Measurements from ENCODE around the gene PDE4D. TPM values are rescaled to one million over a fixed set of nuclear protein-coding genes. Genes with fewer than 3 reads are reported as not detected.

Gene PDE4D
- total and polyA plus RNA-seq, 3 donors from 2014 or later, result 7.8 to 13.9 (median 8.7) TPM

DNA sequence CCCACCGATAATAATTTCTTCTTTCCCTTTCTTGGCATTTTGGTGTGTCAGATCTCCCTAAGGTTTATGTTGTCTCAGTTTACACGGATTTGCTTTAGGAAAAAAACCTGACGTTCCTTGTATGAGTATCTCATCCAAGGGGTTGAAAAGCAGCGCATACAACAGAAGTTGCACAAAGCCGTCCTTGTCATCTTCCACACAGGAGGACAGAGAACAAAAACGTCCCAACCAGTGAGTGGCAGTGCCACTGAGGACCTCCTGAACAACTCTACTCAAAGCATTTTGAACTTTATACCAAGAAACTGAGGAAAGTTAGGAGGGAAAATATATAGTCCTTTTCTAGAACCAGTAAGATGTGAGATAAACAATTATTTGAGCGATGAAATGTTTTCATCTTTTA lies 547.0 kb downstream of the PDE4D start:
- Histone ChIP-seq H3K27me3 (no peaks in the 10 kb centered on the region), H3K9me3 (no peaks in the 10 kb centered on the region), H3K4me1 (no peaks in the 10 kb centered on the region), H3K27ac (no peak overlapping the region), H3K4me3 (no peak overlapping the region), H3K36me3 (ENCODE audit: low read depth, missing control alignments) (no peaks in the 10 kb centered on the region)
- TF ChIP-seq CTCF (IDR thresholded peaks at IDR 0.05) (no peak), POLR2A (IDR thresholded peaks at IDR 0.05) (no peak)
- intact Hi-C loops (cut with DNase I; ENCODE audit: low total_unique reads), result no loop called here
- 76 to 83% methylated on average over 7 of the region's 7 CpGs for WGBS, 2 donors
- no peak for DNase-seq

DNA sequence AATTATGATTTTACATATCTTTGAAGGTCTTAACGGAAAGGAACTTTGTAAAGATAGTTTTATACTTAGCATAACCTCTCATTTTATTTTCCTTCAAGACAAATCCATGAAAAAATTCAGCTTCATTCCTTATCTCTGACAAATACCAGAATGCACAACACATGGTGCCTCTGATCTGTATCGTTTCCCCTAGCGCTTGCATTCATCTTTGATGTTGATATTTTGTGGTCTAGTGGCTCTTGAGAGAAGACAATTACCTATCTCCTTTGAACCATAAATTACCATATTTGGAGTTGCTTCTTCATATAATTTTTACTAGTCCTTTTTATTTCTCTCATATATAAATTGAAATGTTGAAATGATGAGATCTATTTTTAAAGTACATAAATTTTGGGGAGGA lies 551.3 kb downstream of the PDE4D start:
- H3K9me3 ChIP-seq, result no peaks in the 10 kb centered on the region
- no peak for TF ChIP-seq POLR2A (IDR thresholded peaks at IDR 0.05)
- TF ChIP-seq CTCF (IDR thresholded peaks at IDR 0.05), result no peak
- H3K36me3 ChIP-seq (ENCODE audit: low read depth, missing control alignments), result no peaks in the 10 kb centered on the region
- intact Hi-C loops (cut with DNase I; ENCODE audit: low total_unique reads), result no loop called here
- 82 to 89% methylated on average over 3 of the region's 3 CpGs for WGBS, 2 donors
- H3K4me1 ChIP-seq, result no peaks in the 10 kb centered on the region
- DNase-seq, result no peak
- H3K4me3 ChIP-seq, result no peak overlapping the region
- no peak overlapping the region for H3K27ac ChIP-seq
- no peaks in the 10 kb centered on the region for H3K27me3 ChIP-seq

DNA sequence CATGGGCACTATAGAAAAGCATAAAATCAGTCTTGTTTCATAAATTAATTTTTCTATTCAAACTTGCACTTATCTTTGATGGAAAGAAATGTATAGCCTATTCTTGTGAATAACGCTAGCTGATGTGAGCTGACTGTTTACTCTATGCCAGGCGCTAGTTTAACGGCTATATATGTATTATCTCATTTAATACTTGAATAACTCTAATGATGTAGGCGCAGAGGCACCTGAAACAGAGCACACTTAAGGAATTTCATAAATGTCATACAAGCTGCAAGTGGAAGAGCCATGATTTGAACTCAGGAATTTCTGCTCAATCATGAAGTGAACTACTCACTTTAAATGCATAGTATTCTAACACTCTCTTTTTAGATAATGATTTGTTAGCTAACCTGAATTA lies 551.8 kb downstream of the PDE4D start:
- Histone ChIP-seq H3K36me3 (ENCODE audit: low read depth, missing control alignments) (no peaks in the 10 kb centered on the region), H3K4me3 (no peak overlapping the region), H3K27me3 (no peaks in the 10 kb centered on the region), H3K4me1 (no peaks in the 10 kb centered on the region), H3K27ac (no peak overlapping the region), H3K9me3 (no peaks in the 10 kb centered on the region)
- TF ChIP-seq CTCF (IDR thresholded peaks at IDR 0.05) (no peak), POLR2A (IDR thresholded peaks at IDR 0.05) (no peak)
- WGBS, 2 donors, result 96 to 98% methylated on average over 4 of the region's 4 CpGs
- intact Hi-C loops (cut with DNase I; ENCODE audit: low total_unique reads), result no loop called here
- no peak for DNase-seq

DNA sequence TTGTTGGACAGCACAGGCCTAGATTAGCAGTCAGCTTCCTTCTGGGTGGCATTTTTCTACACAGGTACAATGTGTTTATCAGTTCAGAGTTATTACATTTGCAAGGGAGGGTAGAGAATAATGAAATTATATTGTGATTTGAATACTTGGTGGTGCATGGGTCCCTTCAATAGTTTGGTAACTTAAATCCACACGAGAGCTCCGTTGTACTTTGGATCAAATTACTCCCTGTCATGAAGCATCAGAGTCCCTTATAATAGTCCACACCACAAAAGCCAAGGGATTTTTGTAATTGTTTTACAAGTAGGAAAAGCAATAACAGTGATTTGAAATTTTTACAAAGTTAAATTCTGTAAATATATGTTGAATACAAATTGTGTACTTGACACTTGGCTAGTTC lies 552.4 kb downstream of the PDE4D start:
- Histone ChIP-seq H3K27me3 (no peaks in the 10 kb centered on the region), H3K36me3 (ENCODE audit: low read depth, missing control alignments) (no peaks in the 10 kb centered on the region), H3K9me3 (no peaks in the 10 kb centered on the region), H3K27ac (no peak overlapping the region), H3K4me3 (no peak overlapping the region), H3K4me1 (no peaks in the 10 kb centered on the region)
- intact Hi-C loops (cut with DNase I; ENCODE audit: low total_unique reads), result no loop called here
- WGBS, 2 donors, result 86 to 96% methylated on average over 2 of the region's 2 CpGs
- TF ChIP-seq POLR2A (IDR thresholded peaks at IDR 0.05) (no peak), CTCF (IDR thresholded peaks at IDR 0.05) (no peak)
- DNase-seq, result no peak

DNA sequence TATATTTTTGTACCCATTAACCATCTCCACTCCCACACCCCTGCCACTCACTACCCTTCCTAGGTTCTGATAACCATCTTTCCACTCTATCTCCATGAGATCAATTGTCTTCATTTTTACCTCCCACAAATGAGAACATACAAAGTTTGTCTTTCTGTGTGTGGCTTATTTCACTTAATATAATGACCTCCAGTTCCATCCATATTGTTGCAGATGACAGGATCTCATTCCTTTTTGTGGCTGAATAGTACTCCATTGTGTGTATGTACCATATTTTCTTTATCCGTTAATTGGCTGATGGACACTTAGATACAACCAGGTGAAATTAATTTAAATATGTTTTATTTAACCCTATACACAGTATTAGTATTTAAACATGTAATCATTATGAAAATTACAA lies 552.9 kb downstream of the PDE4D start:
- no peak for DNase-seq
- Histone ChIP-seq H3K4me3 (no peak overlapping the region), H3K4me1 (no peaks in the 10 kb centered on the region), H3K36me3 (ENCODE audit: low read depth, missing control alignments) (no peaks in the 10 kb centered on the region), H3K9me3 (no peaks in the 10 kb centered on the region), H3K27ac (no peak overlapping the region), H3K27me3 (no peaks in the 10 kb centered on the region)
- intact Hi-C loops (cut with DNase I; ENCODE audit: low total_unique reads), result no loop called here
- no peak for TF ChIP-seq CTCF (IDR thresholded peaks at IDR 0.05)
- TF ChIP-seq POLR2A (IDR thresholded peaks at IDR 0.05), result no peak
- WGBS, 2 donors, result 98 to 100% methylated on average over 1 of the region's 1 CpG
